ENCODE measurements around the gene SORBS2.

DNA sequence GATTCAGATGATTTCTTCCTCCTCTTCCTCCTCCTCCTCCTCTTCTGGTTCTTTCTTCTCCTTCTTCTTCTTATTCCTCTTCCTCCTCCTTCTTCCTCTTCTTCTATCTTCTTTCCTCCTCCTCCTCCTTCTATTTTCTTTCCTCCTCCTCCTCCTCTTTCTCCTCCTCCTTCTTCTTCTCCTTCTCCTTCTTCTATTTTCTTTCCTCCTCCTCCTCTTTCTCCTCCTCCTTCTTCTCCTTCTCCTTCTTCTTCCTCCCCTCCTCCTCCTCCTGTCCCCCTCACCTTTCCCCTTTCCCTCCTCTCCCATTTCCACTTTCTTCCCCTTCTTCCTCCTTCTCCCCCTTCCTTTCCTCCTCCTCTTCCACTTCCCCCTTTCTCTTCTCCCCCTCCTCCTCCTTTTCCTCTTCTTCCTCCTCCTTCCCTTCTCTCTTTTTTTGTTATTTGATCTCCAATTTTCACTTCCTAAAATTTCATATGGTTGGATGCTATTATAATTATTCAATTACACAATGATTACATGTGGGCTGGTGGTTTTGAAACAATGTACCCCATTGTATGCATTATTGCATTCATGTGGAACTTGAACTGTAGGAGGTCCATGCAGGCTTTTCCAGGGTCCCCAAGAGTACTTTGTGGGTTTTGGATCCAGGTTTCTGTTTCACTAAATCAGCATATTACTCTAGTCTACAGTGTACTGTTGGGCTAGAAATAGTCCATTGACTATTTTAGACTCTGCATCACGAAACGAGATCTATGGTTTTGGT is 68.1 kb downstream of the SORBS2 start:
- TF ChIP-seq, protein P1, sequence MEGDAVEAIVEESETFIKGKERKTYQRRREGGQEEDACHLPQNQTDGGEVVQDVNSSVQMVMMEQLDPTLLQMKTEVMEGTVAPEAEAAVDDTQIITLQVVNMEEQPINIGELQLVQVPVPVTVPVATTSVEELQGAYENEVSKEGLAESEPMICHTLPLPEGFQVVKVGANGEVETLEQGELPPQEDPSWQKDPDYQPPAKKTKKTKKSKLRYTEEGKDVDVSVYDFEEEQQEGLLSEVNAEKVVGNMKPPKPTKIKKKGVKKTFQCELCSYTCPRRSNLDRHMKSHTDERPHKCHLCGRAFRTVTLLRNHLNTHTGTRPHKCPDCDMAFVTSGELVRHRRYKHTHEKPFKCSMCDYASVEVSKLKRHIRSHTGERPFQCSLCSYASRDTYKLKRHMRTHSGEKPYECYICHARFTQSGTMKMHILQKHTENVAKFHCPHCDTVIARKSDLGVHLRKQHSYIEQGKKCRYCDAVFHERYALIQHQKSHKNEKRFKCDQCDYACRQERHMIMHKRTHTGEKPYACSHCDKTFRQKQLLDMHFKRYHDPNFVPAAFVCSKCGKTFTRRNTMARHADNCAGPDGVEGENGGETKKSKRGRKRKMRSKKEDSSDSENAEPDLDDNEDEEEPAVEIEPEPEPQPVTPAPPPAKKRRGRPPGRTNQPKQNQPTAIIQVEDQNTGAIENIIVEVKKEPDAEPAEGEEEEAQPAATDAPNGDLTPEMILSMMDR (IDR thresholded peaks at IDR 0.05): no peak
- no peak for TF ChIP-seq POLR2A (IDR thresholded peaks at IDR 0.05)

Measured in uterus (tissue), 2 donors.